NCI-H526 treated with DMSO at 0.1 percent for 48 hours (cell line): ENCODE results near the gene GANAB.
"Not testable (repeated sequence)": the region's sequence is repeated elsewhere in the genome, so short reads cannot be mapped to it uniquely, and the experiment has no call there.

ENCODE experiments used
- DNase-seq: peaks from one replicate; lab custom pipeline; 2025; lab: John Stamatoyannopoulos, UW

Gene GANAB

DNA sequence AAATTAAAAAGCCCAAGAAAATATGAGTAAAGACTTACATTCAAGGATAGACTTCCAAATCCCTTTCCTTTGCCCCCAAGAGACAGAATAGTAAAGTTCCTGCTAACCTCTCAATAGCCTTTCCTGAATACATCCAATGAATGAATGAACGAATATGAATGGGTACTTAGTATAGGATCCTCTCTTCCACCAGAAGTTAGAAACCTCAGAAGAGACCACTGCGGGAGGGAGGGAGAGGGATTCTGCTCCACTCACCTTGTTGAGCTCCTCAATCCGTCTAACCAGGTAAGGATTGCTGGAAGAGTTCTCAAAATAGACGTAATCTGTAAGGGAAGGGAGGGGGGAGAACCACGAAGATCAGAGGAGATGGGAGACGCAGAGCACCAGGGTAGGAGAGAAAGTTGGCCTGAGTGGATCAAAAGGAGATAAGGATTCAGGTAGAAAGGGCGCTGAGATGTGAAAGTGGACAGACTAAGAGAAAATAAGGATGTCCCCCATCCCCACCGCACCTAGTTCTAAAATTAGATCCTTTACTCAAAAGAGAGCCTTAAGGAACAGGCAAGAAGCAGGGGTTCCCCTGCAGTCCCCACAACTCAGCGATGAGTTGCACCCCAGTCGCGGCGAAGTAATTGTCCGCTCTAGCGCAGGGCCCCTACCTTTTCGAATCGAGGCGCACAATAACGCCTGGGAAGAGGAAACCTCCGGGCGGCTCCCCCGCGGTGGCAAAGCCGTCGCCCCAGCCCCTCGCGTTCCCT is 45.9 kb downstream of the GANAB start:
- DNase-seq: no peak

DNA sequence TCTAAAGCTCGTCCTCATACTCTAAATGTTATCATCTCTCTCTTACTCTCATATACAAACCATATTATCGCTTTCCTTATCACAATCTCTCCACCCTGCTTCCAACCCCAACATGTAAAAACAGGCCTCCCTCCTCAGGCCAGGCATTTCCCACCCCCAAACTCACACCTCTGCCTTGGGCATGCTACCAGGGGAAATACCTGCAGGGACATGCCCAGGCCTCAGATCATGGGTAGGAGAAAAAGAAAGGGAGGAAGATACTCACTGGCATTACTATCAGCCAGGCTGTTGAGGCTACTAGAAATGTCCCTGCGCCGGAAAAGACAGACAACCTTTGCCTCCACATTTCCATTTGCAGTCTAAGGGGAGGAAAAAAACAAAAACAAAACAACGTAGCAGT is 46.5 kb downstream of the GANAB start:
- no peak for DNase-seq

DNA sequence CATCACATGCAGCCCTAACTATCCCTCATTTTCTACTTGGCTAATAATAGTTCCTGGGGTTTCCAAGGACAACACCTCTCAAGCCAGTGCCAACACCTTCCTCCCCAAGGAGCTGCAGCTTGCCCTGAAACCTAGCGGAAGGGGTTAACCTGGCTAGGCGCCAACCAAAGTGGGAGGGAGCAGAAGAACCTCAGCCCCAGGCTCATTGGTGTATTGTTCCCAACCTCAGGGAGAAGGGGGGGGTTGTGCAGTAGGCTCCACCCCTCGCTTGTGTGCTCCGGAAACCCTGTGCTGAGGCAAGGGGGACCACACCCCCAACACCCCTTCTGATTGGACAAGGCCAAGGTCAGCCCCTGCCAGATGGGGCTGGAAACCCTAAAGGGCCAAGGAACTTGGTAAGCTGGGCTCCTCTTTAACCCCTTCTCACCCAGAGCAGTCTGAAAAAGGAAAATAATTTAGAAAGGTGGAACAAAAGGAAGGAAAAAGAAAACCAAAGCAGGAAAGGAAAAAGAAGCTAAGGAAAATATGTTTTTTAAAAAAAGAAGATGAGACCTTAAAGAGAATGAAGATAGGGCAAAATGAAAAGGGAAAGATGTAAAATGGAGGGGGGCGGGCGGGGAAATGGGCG is 47.2 kb downstream of the GANAB start:
- DNase-seq: peak; percentile 98

DNA sequence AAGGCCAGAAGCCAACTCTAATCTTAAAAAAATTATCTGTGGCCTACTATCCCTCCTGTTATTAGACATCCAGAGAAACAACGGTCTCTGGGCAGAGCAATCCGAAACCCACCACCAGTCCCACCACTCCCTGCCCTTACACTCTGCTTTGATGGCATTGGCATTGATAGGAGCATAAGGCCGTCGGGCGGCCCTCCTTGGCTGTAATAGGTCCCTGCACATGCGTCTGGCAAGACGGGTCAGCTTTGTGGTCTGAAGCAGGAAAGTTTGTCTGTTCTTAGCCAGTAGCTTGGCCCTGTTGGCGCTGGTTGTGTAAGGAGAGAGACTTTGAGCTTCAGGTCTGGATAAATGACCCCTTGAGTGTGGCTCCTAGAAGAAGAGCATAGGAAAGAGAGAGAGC is 51.3 kb downstream of the GANAB start:
- DNase-seq: no peak

DNA sequence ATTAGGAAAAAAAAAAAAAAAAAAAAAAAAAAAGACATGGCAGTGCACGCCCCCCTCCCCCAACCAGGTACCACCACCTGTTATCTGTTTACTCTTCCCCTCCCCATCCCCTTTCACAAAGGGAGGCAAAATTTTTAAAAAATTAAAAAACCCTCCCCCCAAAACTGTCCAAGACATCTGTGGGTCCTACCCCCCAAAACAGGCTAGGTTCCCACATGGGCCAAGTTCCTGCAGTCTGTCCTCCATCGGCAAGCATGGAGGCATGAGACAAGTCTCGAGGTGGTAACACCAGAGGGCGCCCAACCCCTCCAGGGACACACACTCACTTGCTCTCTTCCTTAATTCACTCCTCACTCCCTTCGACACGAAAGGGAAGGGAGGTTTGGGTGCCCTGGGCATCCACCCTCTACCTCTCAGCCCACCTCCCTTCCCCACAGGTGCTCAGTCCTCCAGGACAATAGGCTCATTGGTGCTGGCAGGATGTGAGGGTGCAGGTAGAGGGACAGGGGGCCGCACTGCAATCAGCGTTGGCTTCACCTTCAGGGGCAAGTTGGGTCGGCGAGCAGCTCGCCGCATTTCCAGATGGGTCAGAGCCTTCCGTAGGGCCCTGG is 52.9 kb downstream of the GANAB start:
- DNase-seq: peak; percentile 59

DNA sequence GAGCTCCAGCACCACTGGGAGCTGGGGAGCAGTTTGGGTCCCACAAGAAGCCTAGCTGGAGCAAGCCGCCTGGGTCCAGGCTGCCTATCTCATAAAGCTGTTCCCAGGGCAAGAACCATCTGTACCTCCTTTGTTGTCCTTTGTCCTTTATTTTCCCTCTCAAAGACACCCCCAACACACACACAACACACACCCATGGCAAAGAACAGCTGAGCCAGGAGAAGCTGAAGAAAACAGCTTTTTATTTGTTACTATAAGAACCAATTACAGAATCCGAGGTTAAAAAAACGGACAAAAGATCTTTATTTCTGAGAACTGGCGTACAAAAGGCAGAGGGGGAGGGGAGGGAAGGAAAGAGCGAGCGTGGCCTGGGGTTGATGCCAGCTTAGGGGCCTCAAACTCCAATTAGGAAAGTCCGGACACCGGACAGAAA is 53.4 kb downstream of the GANAB start:
- DNase-seq: no peak

DNA sequence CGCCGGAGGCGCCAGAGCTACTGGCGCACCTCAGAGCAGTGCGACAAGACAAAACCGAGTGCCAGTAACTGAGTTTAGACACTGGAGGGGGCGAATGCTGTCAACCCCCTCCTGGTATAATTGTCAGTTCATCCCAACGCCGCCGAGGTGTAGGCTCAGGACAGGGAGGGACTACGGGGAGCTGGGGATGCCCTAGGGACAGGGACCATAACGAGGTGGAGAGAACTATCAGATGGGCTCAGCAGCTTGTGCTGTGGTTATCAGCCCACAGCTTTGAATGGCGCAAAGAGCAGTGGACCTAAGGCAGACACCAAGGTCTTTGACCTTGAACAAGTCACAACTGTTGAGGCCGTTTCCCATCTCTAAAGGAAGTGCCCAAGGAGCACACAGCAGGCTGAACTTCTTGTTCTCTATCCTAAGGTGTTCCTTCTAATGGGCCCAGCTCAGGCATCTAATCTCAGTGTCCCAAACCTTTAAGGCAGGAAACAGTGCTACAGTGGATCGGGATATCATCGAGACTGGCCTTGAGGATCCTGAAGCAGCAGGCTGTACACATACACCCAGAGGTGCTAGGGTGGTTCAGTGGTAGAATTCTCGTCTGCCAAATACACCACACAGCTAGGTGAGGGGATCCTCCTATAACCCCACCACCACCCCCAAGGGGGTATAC is 54.1 kb downstream of the GANAB start:
- peak; percentile 71 for DNase-seq

DNA sequence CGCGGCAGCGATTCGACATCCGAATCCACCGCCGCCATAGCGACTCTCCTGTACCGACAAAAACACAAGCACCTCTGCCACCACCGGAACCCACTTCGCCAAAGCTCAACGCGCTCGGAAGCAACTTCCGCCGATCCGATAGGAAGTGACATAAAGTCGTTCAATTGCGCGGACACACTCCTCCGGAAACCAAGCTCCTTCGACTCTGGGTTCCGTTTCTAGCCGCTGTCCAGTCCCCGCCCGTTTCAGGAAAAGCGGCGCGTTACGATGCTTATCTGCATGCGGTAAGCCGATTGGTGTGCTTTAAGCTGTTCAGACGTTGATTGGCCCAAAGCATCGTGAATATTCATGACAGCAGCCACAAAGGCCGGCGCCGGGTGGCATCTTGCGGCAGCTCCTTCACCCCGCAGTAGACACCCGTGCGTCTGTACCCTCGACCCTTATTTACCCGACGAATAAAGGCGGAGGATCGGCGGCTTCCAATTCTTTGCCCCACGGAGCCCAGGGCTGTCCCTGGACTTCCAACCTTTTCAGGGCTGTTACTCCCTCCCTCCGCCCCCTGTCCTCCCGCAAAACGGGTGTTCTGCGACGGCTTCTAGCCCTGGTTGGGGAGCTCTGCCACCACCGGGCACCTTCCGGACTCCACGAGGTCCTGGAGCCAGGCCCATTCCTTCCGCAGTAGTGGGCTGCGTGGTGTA is 54.8 kb downstream of the GANAB start, which contains the start of gene TUT1:
Gene TUT1 (minus strand): TSS at position 76 of the 698 bp plus-strand sequence. CDS start 38 bp downstream, at position 38.
- DNase-seq: peak; percentile 100

DNA sequence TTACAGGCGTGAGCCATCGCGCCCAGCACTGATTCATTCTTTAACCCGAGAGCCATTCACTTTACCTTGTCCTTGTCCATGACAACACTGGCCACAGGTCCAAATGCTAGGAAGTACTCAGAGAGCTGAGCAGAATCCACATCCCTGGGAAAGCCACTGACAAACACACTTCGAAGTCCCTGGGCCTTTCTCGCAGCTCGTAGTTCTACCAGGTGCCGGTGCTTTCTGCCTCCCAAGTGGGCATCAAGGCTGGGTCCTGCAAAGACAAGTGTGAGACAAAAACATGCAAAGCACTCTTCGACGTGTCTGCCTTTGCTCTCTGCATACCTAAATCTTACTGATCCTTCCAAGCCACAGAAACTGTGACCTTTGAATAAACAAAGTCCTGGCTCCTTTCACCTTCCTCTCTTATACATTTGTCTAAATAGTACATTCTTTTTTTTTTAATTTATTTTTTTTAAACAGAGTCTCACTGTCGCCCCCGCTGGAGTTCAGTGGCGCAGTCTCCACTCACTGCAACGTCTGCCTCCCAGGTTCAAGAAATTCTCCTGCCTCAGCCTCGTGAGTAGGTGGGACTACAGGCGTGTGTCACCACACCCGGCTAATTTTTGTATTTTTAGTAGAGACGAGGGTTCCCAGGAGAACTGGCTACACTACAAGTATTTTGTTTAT is 57.3 kb downstream of the GANAB start:
- no peak for DNase-seq

DNA sequence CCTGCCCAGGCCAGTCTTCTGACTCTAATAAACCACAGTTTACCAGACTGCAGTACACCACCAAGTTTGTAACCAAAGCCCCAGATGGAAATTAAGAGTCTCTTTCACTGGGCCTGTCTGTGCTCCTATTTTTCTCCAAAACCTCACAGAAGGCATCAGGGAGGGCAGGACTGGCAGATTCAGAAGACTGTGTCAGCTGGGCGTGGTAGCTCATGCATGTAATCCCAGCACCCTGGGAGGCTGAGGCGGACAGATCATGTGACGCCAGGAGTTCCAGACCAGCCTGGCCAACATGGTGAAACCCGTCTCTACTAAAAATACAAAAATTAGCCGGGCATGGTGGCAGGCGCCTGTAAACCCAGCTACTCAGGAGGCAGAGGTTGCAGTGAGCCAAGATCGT is 61.1 kb downstream of the GANAB start:
- DNase-seq: not testable (repeated sequence)

DNA sequence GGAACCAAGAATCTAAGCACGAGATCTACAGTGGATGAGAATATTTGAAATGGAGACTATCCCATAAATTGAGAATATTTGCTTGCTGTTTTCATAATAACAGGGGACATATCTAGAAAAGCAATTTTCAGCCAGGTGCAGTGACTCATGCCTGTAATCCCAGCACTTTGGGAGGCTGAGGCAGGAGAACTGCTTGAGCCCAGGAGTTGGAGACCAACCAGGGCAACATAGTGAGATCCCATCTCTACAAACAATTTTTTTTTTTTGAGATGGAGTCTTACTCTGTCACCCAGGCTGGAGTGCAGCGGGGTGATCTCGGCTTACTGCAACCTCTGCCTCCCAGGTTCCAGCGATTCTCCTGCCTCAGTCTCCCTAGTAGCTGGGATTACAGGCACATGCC is 64.7 kb downstream of the GANAB start:
- not testable (repeated sequence) for DNase-seq

DNA sequence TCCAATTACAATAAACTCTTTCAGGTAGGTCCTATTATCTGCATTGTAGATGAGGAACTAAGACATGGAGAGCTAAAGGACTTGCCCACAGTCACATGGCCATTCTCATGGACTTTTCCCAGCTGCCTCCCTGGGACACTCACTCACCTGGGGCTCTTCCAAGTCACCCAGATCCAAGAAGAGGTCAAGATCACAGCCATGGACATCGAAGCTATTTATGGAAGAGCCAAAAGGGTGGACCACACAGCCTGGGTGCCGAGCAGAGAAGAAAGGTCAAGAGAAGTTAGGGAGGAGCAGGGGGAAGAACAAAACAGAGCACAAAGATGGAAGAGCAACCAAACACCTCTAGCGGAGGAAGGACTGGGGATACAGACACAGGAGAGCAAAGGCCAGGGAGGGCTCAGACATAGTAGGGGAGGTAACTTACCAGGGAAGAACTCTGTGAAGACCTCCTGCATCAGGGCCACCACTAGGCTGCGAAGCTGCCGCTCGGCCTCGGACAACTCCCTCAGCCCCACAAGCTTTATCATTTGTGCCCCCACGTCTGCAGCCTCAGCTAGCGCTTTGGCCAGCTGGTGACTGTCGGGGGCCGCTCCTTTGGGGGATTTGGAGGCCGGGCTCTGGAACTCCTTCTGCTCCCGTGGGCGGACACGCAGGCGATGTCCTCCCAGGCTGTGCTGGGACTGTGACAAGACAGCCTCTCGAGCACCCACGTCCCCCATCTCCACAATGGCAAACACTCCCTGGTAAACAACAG is 65.3 kb downstream of the GANAB start:
- DNase-seq: no peak

DNA sequence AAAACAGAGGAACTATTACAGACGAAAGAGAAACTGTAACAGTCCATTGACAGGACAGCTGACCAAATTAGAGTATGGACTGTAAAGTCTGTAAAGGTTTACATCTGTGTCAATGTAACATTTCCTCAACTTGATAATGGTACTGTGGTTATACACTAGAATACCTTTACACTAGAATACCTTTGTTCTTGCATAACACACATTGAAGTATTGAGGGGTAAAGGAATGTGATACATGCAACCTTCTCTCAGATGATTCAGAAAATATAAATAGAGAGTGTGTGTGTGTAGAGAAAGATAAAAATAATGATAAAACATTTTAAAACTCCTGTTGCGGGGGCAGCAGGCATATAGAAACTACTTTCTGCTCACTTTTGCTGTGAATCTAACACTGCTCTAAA is 67.2 kb downstream of the GANAB start:
- no peak for DNase-seq

DNA sequence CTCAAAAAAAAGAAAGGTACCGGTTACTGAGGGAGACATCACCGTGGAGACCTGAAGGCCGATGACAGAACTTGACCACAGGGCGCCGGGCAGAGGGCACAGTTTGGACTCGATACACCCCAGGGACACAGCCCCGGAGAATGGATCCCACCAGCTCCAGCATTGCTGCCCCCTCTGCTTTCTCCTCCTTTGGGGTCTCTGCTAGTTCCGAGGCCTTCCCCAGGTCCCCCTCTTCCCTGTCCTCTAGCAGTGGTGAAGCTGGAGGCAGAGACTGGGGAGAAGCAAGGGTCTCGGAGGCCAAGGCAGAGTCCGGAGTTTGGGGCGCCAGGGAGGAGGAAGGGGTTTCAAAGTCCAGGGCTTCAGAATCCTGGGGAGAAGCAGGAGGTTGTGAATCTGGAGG is 67.9 kb downstream of the GANAB start:
- no peak for DNase-seq

DNA sequence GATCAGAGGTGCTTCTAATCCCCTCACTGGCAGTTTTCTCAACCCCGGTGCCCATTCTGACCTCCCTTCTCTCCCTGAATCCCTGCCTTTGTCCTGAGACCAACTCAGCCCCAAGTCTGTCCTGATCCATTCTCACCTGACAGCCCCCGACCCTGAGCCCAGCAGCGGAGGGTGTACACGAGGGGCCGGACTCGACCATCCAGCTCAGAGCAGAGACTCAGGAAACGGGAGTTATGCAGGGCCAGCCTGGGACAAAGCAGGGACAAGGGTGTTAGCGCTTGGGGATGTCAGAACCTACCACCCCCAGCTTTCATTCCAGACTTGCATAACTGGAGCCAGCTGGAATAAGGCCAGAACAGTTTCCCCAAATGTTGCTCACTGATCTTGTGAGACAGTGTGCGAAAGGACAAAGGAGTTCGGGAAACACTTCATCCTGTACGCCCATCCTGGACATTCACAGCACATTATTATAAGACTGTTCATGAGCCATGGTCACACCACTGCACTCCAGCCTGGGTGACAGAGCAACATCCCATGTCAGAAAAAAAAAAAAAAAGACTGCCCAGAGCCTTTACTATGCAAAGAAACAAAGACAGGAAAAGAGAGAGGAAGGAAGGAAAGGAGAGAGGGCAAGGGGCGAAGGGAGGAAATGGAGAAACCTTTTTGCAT is 69.2 kb downstream of the GANAB start:
- no peak for DNase-seq

DNA sequence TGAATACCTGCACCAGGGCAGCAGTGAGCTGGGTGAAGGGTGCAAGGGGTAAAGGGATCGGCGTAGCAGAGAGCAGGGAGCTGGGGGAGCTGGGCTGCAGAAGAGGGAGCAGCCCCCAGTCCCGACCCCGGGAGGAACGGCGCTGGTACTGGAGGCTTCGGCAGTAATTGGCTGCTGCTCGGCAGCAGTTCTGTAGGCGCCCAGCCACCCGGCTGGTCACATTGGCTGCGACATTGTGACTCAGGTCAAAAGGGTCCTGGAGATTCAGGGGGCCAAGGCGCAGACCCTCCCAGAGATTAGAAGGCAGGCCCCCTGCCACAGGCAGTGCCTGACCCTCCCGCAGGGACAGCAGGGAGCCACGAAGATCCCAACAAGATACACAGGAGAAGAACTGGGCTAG is 70.6 kb downstream of the GANAB start:
- no peak for DNase-seq

DNA sequence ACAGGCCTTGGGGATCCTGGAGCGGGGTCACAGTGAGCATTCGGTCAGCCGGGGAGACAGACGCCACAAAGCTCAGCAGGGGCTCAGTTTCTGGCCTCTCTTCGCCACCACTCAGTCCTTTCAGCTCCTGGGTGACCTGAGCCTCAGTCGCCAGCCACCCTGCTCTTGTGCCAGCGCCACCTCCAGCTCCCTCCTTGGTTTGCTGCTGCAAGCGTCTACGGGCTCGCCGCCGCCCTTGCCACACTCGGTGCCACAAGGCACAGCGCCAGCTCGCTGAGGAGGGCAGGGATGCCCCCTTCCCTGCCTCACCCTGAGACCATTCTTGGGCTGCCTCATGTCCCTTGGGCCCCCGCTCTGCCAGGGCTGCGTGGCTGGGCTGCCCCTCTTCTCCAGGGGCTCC is 71.3 kb downstream of the GANAB start:
- no peak for DNase-seq
